ENCODE results near the gene REXO4.

DNA sequence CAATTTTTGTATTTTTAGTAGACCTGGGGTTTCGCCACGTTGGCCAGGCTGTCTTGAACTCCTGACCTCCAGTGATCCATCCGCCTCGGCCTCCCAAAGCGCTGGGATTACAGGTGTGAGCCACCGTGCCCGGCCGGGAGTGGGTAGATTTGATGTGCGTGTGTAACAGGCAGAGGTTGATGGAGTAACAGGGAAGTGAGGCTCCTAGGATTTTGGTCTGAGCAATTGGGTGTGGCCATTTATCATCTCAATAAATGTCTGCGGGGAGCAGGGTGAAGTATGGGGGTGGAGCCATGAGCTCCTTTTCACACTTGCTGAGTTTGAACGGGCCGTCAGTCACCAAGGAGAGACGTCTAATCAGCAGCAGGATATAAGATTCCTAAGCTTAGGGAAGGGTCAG lies 1.2 kb upstream of the REXO4 start:
- TF ChIP-seq ZNF19 (tag by site-specific recombination; IDR thresholded peaks at IDR 0.05; ENCODE audit: low read depth), result no peak
- 0 out of 2 replicates have a peak, but pooled peaks have one; percentile 8 for TF ChIP-seq SP2 (tag by site-specific recombination; IDR thresholded peaks at IDR 0.05)
- TF ChIP-seq ZBTB7A (tag by site-specific recombination; IDR thresholded peaks at IDR 0.05; ENCODE audit: low read depth), result no peak
- no peak for TF ChIP-seq ZNF785 (tag by site-specific recombination; IDR thresholded peaks at IDR 0.05)
- TF ChIP-seq ZNF132 (tag by site-specific recombination; IDR thresholded peaks at IDR 0.05; ENCODE audit: borderline replicate concordance), result no peak
- no peak for TF ChIP-seq ZEB2 (tag by site-specific recombination; IDR thresholded peaks at IDR 0.05)
- no peak for TF ChIP-seq ATF2 (tag by site-specific recombination; IDR thresholded peaks at IDR 0.05; ENCODE audit: low read depth)
- no peak for TF ChIP-seq ZNF239 (tag by site-specific recombination; IDR thresholded peaks at IDR 0.05)
- no peak for TF ChIP-seq ZNF2 (tag by site-specific recombination; IDR thresholded peaks at IDR 0.05)

All from HEK293 (cell line).